K562 (cell line): ENCODE data around the gene RASSF3. TPM values are rescaled to one million over a fixed set of nuclear protein-coding genes. Genes with fewer than 3 reads are reported as not detected.
A peak's percentile ranks its signal among the peaks of the same experiment; 100 is the strongest.

Experiments used
- ATAC-seq: fragments of 200-7000 bp; cut with Tn5 transposase; 3 replicates; pipeline ENCODE4 v1.9.1; 2020; ENCODE audit warnings: moderate library complexity
- BruUV-seq: library from RNA; stranded (reverse); fragments of 400-500 nt; replicated peaks from 2 replicates; lab custom pipeline; 2021; lab: Mats Ljungman, UMichigan
- CTCF ChIA-PET: fragments of 300-600 bp; formaldehyde crosslinking; extraction: SDS; loops from one replicate; lab custom pipeline; 2021; ENCODE audit warnings: low intra/inter-chr PET ratio; lab: Yijun Ruan, JAX
- POLR2A ChIA-PET: fragments of 300-600, 350-650 bp; sonication (Branson Sonifier 250); formaldehyde crosslinking; extraction: SDS; loops from one replicate; lab custom pipeline; 2021; ENCODE audit warnings: antibody characterized with exemption, inconsistent platforms; lab: Yijun Ruan, JAX
- DNase-seq, 4 experiments: peaks; one replicate each; pipeline versions ENCODE4 v3.0.0 to v3.0.0-alpha.2; 2011 to 2018; ENCODE audit warnings: low spot score in 3 of 4, mixed read lengths in 3 of 4; ENCODE audit errors: extremely low read depth in 1 of 4
- FAIRE-seq: peaks from 2 replicates; lab custom pipeline; 2011; peaks lifted over from hg19 to GRCh38; lab: Jason Lieb, UNC
- H2AFZ ChIP-seq: 2 replicates; pipeline ENCODE4 v1.6.0; 2011; ENCODE audit warnings: low read depth, low read length, control low read depth, inconsistent platforms
- H3K27ac ChIP-seq: fragments of 200-600 bp; 3 replicates; pipeline ENCODE4 v1.8.0; 2011; ENCODE audit warnings: low read depth, mild to moderate bottlenecking, control low read depth, inconsistent platforms, low read length, moderate library complexity, mixed read lengths; ENCODE audit errors: extremely low read depth
- H3K27me3 ChIP-seq, 2 experiments: fragments of 300-600 bp in 1 of 2; 2 replicates in 1 of 2; 3 replicates in 1 of 2; pipeline versions ENCODE4 v1.6.0 to v1.8.0; 2011; ENCODE audit warnings: inconsistent platforms in 2 of 2, low read length in 2 of 2, mild to moderate bottlenecking in 1 of 2, mixed read lengths in 1 of 2, moderate library complexity in 1 of 2; ENCODE audit not compliant: control insufficient read depth in 2 of 2, insufficient read depth in 2 of 2
- H3K36me3 ChIP-seq: fragments of 300-600 bp; 3 replicates; pipeline ENCODE4 v1.8.0; 2011; ENCODE audit warnings: mild to moderate bottlenecking, low read length, inconsistent platforms; ENCODE audit not compliant: control insufficient read depth, insufficient read depth
- H3K4me1 ChIP-seq, 2 experiments: fragments of 200-600 bp in 1 of 2; replicated peaks in 1 of 2; 2 replicates in 1 of 2; 3 replicates in 1 of 2; pipeline versions ENCODE4 v1.5.1 to v1.8.0; 2011; ENCODE audit warnings: inconsistent platforms in 2 of 2, low read length in 2 of 2, mild to moderate bottlenecking in 1 of 2, mixed read lengths in 1 of 2, moderate library complexity in 1 of 2; ENCODE audit not compliant: control insufficient read depth in 2 of 2, insufficient read depth in 2 of 2
- H3K4me2 ChIP-seq: 2 replicates; pipeline ENCODE4 v1.6.1; 2011; ENCODE audit warnings: low read length, control low read depth, inconsistent platforms, mixed read lengths; ENCODE audit not compliant: insufficient read depth
- H3K4me3 ChIP-seq: fragments of 200-600 bp; sonication (generic), shearing (Covaris generic); 2 replicates; pipeline ENCODE4 v1.5.1; 2016; ENCODE audit warnings: control low read depth, inconsistent platforms
- H3K79me2 ChIP-seq: fragments of 200-600 bp; 3 replicates; pipeline ENCODE4 v1.8.0; 2011; ENCODE audit warnings: low read length, inconsistent platforms; ENCODE audit not compliant: control insufficient read depth, insufficient read depth
- H3K9ac ChIP-seq, 2 experiments: 2 replicates each; pipeline versions ENCODE4 v1.6.0 to v1.6.1; 2011; ENCODE audit warnings: low read depth in 2 of 2, low read length in 2 of 2, control low read depth in 1 of 2, inconsistent platforms in 1 of 2, mild to moderate bottlenecking in 1 of 2, mixed read lengths in 1 of 2; ENCODE audit not compliant: insufficient read depth in 1 of 2
- H3K9me1 ChIP-seq: one replicate; pipeline ENCODE4 v1.6.0; 2011; ENCODE audit warnings: inconsistent platforms, mild to moderate bottlenecking, low read length, moderate library complexity; ENCODE audit not compliant: control insufficient read depth, insufficient read depth
- H3K9me3 ChIP-seq: replicated peaks from 2 replicates; pipeline ENCODE4 v1.5.1; 2011; ENCODE audit warnings: low read depth, low read length, inconsistent platforms; ENCODE audit not compliant: control insufficient read depth, insufficient read depth
- H4K20me1 ChIP-seq: replicated peaks from 2 replicates; pipeline ENCODE4 v1.6.1; 2011; ENCODE audit warnings: low read length, inconsistent platforms, mixed read lengths; ENCODE audit not compliant: control insufficient read depth, insufficient read depth
- CBFA2T3 ChIP-seq: fragments of 450-650 bp; IDR thresholded peaks from 2 replicates; pipeline ENCODE4 v1.6.1; 2017
- CBX5 ChIP-seq: IDR thresholded peaks from 2 replicates; pipeline ENCODE4 v1.6.1; 2014; ENCODE audit warnings: low read depth, borderline replicate concordance
- HIVEP1 ChIP-seq: fragments of 250-450 bp; sonication (Bioruptor Pico); IDR thresholded peaks from 2 replicates; pipeline ENCODE4 v1.4.0; 2020; ENCODE audit warnings: mild to moderate bottlenecking
- HMGN3 ChIP-seq: IDR thresholded peaks from 2 replicates; pipeline ENCODE4 v1.6.1; 2011; ENCODE audit warnings: borderline replicate concordance, low read depth, mild to moderate bottlenecking, mixed read lengths, low read length; ENCODE audit not compliant: insufficient read length; ENCODE audit errors: extremely low read depth
- NFRKB ChIP-seq: fragments of 450-650 bp; IDR thresholded peaks from 2 replicates; pipeline ENCODE4 v1.6.1; 2016; ENCODE audit warnings: low read depth
- PATZ1 ChIP-seq: fragments of 250-450 bp; sonication (Bioruptor Pico); IDR thresholded peaks from 2 replicates; pipeline ENCODE4 v1.5.0; 2020; ENCODE audit warnings: mild to moderate bottlenecking, borderline replicate concordance
- PKNOX1 ChIP-seq: fragments of 450-650 bp; IDR thresholded peaks from 2 replicates; pipeline ENCODE4 v1.6.1; 2016
- RB1 ChIP-seq: fragments of 450-650 bp; IDR thresholded peaks from 2 replicates; pipeline ENCODE4 v1.6.1; 2017; ENCODE audit warnings: low read depth, mild to moderate bottlenecking
- RCOR1 ChIP-seq, 2 experiments: IDR thresholded peaks; 2 replicates each; pipeline ENCODE4 v1.6.1; 2012; ENCODE audit warnings: low read depth in 2 of 2, low read length in 2 of 2, borderline replicate concordance in 1 of 2, improper control_type of control experiment in 1 of 2
- YY1 ChIP-seq, 3 experiments: IDR thresholded peaks; 2 replicates each; pipeline ENCODE4 v1.6.1; 2011; ENCODE audit warnings: low read length in 2 of 3, mild to moderate bottlenecking in 2 of 3, moderate library complexity in 2 of 3, borderline replicate concordance in 1 of 3, control low read depth in 1 of 3, low read depth in 1 of 3; ENCODE audit not compliant: insufficient read depth in 3 of 3, insufficient replicate concordance in 2 of 3, control insufficient read depth in 1 of 3, insufficient read length in 1 of 3; ENCODE audit errors: extremely low read depth in 1 of 3
- ZBED1 ChIP-seq: IDR thresholded peaks from 2 replicates; pipeline ENCODE4 v1.6.1; 2014
- ZNF592 ChIP-seq: fragments of 450-650 bp; IDR thresholded peaks from 2 replicates; pipeline ENCODE4 v1.6.1; 2017; ENCODE audit warnings: antibody characterized with exemption, mild to moderate bottlenecking
- ZNF717 ChIP-seq: fragments of 250-450 bp; sonication (Bioruptor Pico); IDR thresholded peaks from 2 replicates; pipeline ENCODE4 v1.5.0; 2021
- WGBS: fragments of 100-300 bp; shearing (Covaris generic); methylation state at CpG from one replicate; pipeline ENCODE4 v1.1.6; 2016; ENCODE audit warnings: low coverage, mixed read lengths; ENCODE audit not compliant: insufficient coverage; ENCODE audit errors: missing lambda C conversion rate; 5-methylcytosine and 5-hydroxymethylcytosine counted together
- in situ Hi-C: fragments of 300-500 bp; cut with MboI; formaldehyde crosslinking; loops from 4 replicates; pipeline ENCODE4 v1.15.0; 2018; ENCODE audit warnings: inconsistent platforms, mixed read lengths
- intact Hi-C: fragments of 100-400 bp; cut with micrococcal nuclease; formaldehyde crosslinking; loops from 2 replicates; pipeline ENCODE4 v1.14.2; 2022
- polyA plus RNA-seq, 8 experiments: library from polyadenylated mRNA; depleted of rRNA in 4 of 8; stranded (reverse) in 5 of 8; unstranded in 3 of 8; fragments of >200 nt; fragmentation: Nextera tagmentation in 2 of 8; fragmentation: Illumina TruSeq in 1 of 8; extraction: Ambion mirVana in 2 of 8; extraction: Trizol in 1 of 8; gene quantifications; 2 replicates each; pipeline versions ENCODE4 v1.2.1 to v1.2.3, GENCODE V29; 2011 to 2014; ENCODE audit warnings: inconsistent platforms in 1 of 8, missing spikeins in 1 of 8
- total RNA-seq, 7 experiments: library from RNA; depleted of rRNA in 6 of 7; stranded (reverse); fragments of >200 nt in 6 of 7; fragmentation: Illumina TruSeq in 2 of 7; extraction: Trizol in 2 of 7; gene quantifications; 2 replicates each; pipeline versions ENCODE4 v1.2.1 to v1.2.3, GENCODE V29; 2011 to 2021; ENCODE audit warnings: low replicate concordance in 1 of 7

RASSF3 gene
- total and polyA plus RNA-seq, 9 of the 15 experiments (the other 6 are each of a cell fraction or from before 2014, with no cell fraction given), result 3.7 to 39.2 (median 20.2) TPM

GRCh38 chr12:64672925-64673409, 62.7 kb downstream of the RASSF3 start:
- ATAC-seq (peak; percentile 61), FAIRE-seq (peak; percentile 94), DNase-seq (peak in 2 of 4 experiments; percentile 64 to 93)
- in situ Hi-C loops, result no loop called here
- no peaks in the 10 kb centered on the region for H4K20me1 ChIP-seq
- H3K9me1 ChIP-seq, result no peaks in the 10 kb centered on the region
- peak overlapping the region; percentile 66 for H3K4me2 ChIP-seq
- intact Hi-C loops, result loop anchor here (2.0 kb wide), 1 partner anchor 64 kb away; no protein-coding TSS in a partner anchor
- no peak overlapping the region; the same call in 1 of the 2 replicates for H3K4me3 ChIP-seq
- CTCF ChIA-PET, result no interaction called here
- POLR2A ChIA-PET, result interaction anchor here (0.8 to 1.2 kb wide), 2 partner anchors 13 to 269 kb away, joined by 3 read pairs; partner anchors contain the start of gene XPOT
- 7% methylated on average over 8 of the region's 8 CpGs for WGBS
- no peaks in the 10 kb centered on the region for H3K27me3 ChIP-seq
- H2AFZ ChIP-seq, result 0 out of 2 replicates have a peak overlapping the region, but pooled peaks have one; percentile 14
- no peaks in the 10 kb centered on the region for H3K9me3 ChIP-seq
- H3K27ac ChIP-seq, result peak overlapping the region; percentile 82
- peaks cover 6% of the 10 kb centered on the region; the same call in 1 of the 3 replicates for H3K36me3 ChIP-seq
- H3K79me2 ChIP-seq, result peaks cover 85% of the 10 kb centered on the region
- BruUV-seq, result no TSS peak
- H3K4me1 ChIP-seq, result peaks cover 36 to 61% of the 10 kb centered on the region in 2 experiments
- peak overlapping the region; percentile 49 to 68; a peak in 3 of 4 replicates for H3K9ac ChIP-seq
- TF ChIP-seq YY1 (IDR thresholded peaks at IDR 0.05; ENCODE audit: borderline replicate concordance in 1 of 3, control insufficient read depth in 1 of 3, extremely low read depth in 1 of 3, insufficient read depth in 3 of 3, insufficient read length in 1 of 3, insufficient replicate concordance in 2 of 3, low read depth in 1 of 3, low read length in 2 of 3), result peak in 1 of 3 experiments; percentile 45
- no peak for TF ChIP-seq ZBED1
- no peak for TF ChIP-seq ZNF717 (CRISPR knock-in tag)
- TF ChIP-seq NFRKB, result peak; percentile 69; the same call in 1 of the 2 replicates
- no peak for TF ChIP-seq HMGN3
- no peak for TF ChIP-seq CBX5
- peak; percentile 34; the same call in 1 of the 2 replicates for TF ChIP-seq PKNOX1
- TF ChIP-seq RCOR1 (IDR thresholded peaks at IDR 0.05; ENCODE audit: borderline replicate concordance in 1 of 2, low read depth in 2 of 2, low read length in 2 of 2), result peak in 1 of 2 experiments; percentile 69; a peak in 1 of 4 replicates
- TF ChIP-seq PATZ1 (CRISPR knock-in tag), result peak; percentile 71; the same call in 1 of the 2 replicates
- TF ChIP-seq ZNF592, result peak; percentile 96
- 0 out of 2 replicates have a peak, but pooled peaks have one; percentile 32 for TF ChIP-seq RB1
- peak; percentile 76 for TF ChIP-seq CBFA2T3
- TF ChIP-seq HIVEP1 (CRISPR knock-in tag), result no peak
